H1 (cell line): ENCODE measurements around the gene DDX1. TPM values are rescaled to one million over a fixed set of nuclear protein-coding genes. Genes with fewer than 3 reads are reported as not detected.

ENCODE experiments used
- BACH1 ChIP-seq: IDR thresholded peaks from 2 replicates; pipeline ENCODE4 v1.6.1; 2012; ENCODE audit warnings: low read length, improper control_type of control experiment
- CHD1 ChIP-seq: IDR thresholded peaks from 2 replicates; pipeline ENCODE4 v1.6.1; 2012; ENCODE audit warnings: low read depth, low read length, improper control_type of control experiment
- EGR1 ChIP-seq: IDR thresholded peaks from 2 replicates; pipeline ENCODE4 v1.6.1; 2011; ENCODE audit warnings: low read depth, low read length, borderline replicate concordance
- JUN ChIP-seq: IDR thresholded peaks from 2 replicates; pipeline ENCODE4 v1.6.1; 2011; ENCODE audit warnings: low read depth, mild to moderate bottlenecking, improper control_type of control experiment, low read length
- POLR2A ChIP-seq, 2 experiments: IDR thresholded peaks; 1 replicate in 1 of 2; 2 replicates in 1 of 2; pipeline ENCODE4 v1.6.1; 2011; ENCODE audit warnings: low read depth in 2 of 2, low read length in 2 of 2, mild to moderate bottlenecking in 2 of 2; ENCODE audit errors: control extremely low read depth in 1 of 2
- POLR2AphosphoS5 ChIP-seq: IDR thresholded peaks from 2 replicates; pipeline ENCODE4 v1.6.1; 2011; ENCODE audit warnings: low read depth, low read length
- SAP30 ChIP-seq: fragments of 300-600 bp; sonication (generic); IDR thresholded peaks from 2 replicates; pipeline ENCODE4 v1.7.1; 2012; ENCODE audit warnings: low read length, moderate library complexity, mild to moderate bottlenecking, inconsistent platforms; ENCODE audit not compliant: insufficient read depth, insufficient replicate concordance
- SIN3A ChIP-seq, 2 experiments: IDR thresholded peaks in 1 of 2; conservative IDR thresholded peaks in 1 of 2; 2 replicates each; pipeline ENCODE4 v1.6.1; 2011 to 2012; ENCODE audit warnings: low read length in 2 of 2, improper control_type of control experiment in 1 of 2, low read depth in 1 of 2, mild to moderate bottlenecking in 1 of 2
- TAF7 ChIP-seq: optimal IDR thresholded peaks from 2 replicates; pipeline ENCODE3; 2011; ENCODE audit warnings: low read depth, mild to moderate bottlenecking, inconsistent platforms, low read length, moderate library complexity, borderline replicate concordance
- polyA plus RNA-seq, 7 experiments: library from polyadenylated mRNA; depleted of rRNA in 3 of 7; stranded (reverse) in 5 of 7; unstranded in 2 of 7; fragments of >200 nt in 5 of 7; fragments of 200-250 nt in 2 of 7; gene quantifications; 1 replicate in 5 of 7; 2 replicates in 1 of 7; 4 replicates in 1 of 7; pipeline versions ENCODE4 v1.2.1 to v1.2.3, GENCODE V29; 2011 to 2013; ENCODE audit warnings: missing spikeins in 2 of 7, mixed read lengths in 2 of 7
- total RNA-seq: library from RNA; stranded (reverse); fragmentation: NEBNext Ultra II Directional; extraction: Animal tissue kit (Norgen Biotek cat#: 25700); gene quantifications from 2 replicates; pipeline ENCODE4 v1.2.1, GENCODE V29; 2021

DDX1 gene
- total and polyA plus RNA-seq, 2 of the 8 experiments (the other 6 are each of a cell fraction or from before 2014, with no cell fraction given) = 51.1 to 161 TPM

- TF ChIP-seq TAF7 (no peak), POLR2A (IDR thresholded peaks at IDR 0.05; ENCODE audit: control extremely low read depth in 1 of 2, low read depth in 2 of 2, low read length in 2 of 2) (no peak), BACH1 (no peak), POLR2AphosphoS5 (no peak), JUN (no peak), CHD1 (no peak), SAP30 (no peak), EGR1 (no peak), SIN3A (conservative IDR thresholded peaks at IDR 0.05 in 1 of 2, IDR thresholded peaks at IDR 0.05 in 1 of 2; ENCODE audit: low read depth in 1 of 2, low read length in 2 of 2) (no peak)
These were observed 75.5 kb downstream of the DDX1 start (continued) for GRCh38 chr2:15666861-15667808.
